ENCODE data around the gene TMEM37.

Gene TMEM37

GRCh38 chr2:119419803-119420508, 11.7 kb upstream of the TMEM37 start:
- no peak for TF ChIP-seq CTCF (conservative IDR thresholded peaks at IDR 0.05)
- TF ChIP-seq ZFX (IDR thresholded peaks at IDR 0.05), result no peak
- peak overlapping the region; percentile 68 for H3K27ac ChIP-seq

- TF ChIP-seq ZFX (IDR thresholded peaks at IDR 0.05) (no peak), CTCF (conservative IDR thresholded peaks at IDR 0.05) (no peak)
- no peak overlapping the region for H3K27ac ChIP-seq
Observed at GRCh38 chr2:119421304-119421703, 10.3 kb upstream of the TMEM37 start.

GRCh38 chr2:119421741-119422140, 9.9 kb upstream of the TMEM37 start:
- no peak for TF ChIP-seq ZFX (IDR thresholded peaks at IDR 0.05)

GRCh38 chr2:119422360-119423107, 9.1 kb upstream of the TMEM37 start:
- no peak overlapping the region for H3K27ac ChIP-seq
- TF ChIP-seq CTCF (conservative IDR thresholded peaks at IDR 0.05) (no peak), ZFX (IDR thresholded peaks at IDR 0.05) (no peak)

More at GRCh38 chr2:119421741-119422140, 9.9 kb upstream of the TMEM37 start:
- no peak overlapping the region for H3K27ac ChIP-seq

GRCh38 chr2:119423108-119423444, 8.6 kb upstream of the TMEM37 start:
- no peak overlapping the region for H3K27ac ChIP-seq
- TF ChIP-seq ZFX (IDR thresholded peaks at IDR 0.05) (no peak), CTCF (conservative IDR thresholded peaks at IDR 0.05) (no peak)

GRCh38 chr2:119423811-119424210, 7.8 kb upstream of the TMEM37 start:
- no peak overlapping the region for H3K27ac ChIP-seq
- TF ChIP-seq CTCF (conservative IDR thresholded peaks at IDR 0.05) (no peak), ZFX (IDR thresholded peaks at IDR 0.05) (no peak)

- TF ChIP-seq CTCF (conservative IDR thresholded peaks at IDR 0.05) (no peak), ZFX (IDR thresholded peaks at IDR 0.05) (no peak)
- no peak overlapping the region for H3K27ac ChIP-seq
Observed at GRCh38 chr2:119424284-119425118, 7.2 kb upstream of the TMEM37 start.

Measured in C4-2B (cell line).